ENCODE data around the gene TPSD1. TPM values are rescaled to one million over a fixed set of nuclear protein-coding genes. Genes with fewer than 3 reads are reported as not detected.
"Not testable (repeated sequence)": the region's sequence is repeated elsewhere in the genome, so short reads cannot be mapped to it uniquely, and the experiment has no call there.

The TPSD1 gene
- polyA plus RNA-seq, 1 donor: 0.49 TPM

DNA sequence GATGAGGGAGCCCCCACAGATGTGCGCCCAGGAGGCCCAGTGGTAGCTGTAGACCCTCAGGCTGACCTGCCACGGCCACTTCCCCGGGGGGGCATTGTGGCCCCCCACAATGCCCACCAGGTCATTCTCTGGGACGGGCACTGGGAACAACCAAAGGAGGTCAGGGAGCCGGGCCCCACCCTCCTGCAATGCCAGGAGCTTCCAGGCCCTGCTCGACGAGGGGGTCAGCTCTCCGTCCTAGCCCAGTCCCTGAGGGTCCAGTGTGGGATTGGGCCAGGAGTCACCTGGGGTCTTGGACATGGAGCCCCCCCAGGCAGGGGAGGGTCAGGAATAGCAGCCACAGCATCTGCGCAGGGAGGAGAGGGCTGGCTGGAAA, 7.0 kb downstream of the TPSD1 start:
- DNase-seq (ENCODE audit: low read depth): no peak

DNA sequence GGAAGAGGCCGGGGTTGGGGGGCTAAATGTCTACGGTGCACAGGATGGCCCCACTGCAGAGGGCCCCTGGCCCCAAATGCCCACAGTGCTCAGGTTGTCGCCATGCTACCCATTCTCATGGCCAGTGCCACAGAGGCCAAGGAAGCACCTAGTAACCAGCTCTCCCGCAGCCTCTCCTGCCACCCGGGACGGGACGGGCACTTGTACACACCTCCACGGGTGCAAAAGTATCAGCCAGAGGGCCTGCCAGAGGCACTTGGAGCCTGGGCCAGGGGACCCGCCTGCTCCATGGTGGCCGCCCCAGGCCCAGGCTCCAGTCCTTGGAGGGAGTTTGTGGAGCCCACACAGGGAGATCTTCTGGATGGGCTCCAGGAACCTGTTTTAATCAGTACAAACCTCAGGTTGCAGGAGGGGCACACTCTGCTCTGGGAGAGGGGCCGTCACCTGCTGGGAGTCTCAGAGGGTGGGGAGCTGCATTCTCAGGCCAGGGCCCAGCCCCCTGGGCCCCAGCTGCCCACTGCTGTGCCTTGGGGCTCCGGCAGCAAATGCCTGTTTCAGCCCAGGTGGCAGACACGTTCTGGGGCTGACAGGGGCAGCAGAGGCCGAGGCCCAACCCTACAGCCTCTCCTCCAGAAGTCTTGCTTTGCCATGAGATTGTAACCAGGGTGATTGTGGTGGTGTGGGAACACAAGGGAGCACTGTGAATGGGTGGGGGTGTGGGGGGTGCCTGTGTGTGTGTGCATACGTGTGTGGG, 7.9 kb downstream of the TPSD1 start:
- no peak for DNase-seq (ENCODE audit: low read depth)

DNA sequence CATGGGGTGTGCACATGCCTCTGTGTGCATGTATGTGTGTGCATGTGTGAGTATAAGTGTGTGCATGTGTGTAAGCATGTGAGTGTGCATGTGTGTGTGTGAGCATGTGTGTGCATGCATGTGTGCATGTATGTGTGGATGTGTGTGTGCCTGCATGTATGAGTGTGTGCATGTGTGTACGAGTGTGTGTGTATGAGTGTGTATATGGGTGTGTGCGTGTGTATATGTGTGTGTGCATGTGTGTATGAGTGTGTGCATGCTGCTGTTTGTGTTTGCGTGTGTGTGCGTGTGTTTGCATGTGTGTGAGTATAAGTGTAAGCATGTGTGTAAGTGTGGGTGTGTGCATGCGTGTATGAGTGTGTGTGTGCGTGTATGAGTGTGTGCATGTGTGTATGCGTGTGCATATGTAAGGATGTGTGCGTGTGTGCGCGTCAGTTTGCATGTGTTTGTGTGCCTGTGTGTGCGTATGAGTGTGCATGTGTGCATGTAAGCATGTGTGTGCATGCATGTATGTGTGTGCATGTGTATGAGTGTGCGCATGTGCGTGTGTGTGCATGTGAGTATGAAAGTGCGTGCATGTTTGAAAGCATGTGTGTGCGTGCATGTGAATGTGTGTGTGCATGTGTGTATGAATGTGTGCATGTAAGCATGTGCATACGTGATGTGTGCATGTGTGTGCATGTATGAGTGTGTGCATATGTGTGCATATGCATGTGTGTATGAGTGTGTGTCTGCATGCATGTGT, 8.6 kb downstream of the TPSD1 start:
- DNase-seq (ENCODE audit: low read depth): no peak

DNA sequence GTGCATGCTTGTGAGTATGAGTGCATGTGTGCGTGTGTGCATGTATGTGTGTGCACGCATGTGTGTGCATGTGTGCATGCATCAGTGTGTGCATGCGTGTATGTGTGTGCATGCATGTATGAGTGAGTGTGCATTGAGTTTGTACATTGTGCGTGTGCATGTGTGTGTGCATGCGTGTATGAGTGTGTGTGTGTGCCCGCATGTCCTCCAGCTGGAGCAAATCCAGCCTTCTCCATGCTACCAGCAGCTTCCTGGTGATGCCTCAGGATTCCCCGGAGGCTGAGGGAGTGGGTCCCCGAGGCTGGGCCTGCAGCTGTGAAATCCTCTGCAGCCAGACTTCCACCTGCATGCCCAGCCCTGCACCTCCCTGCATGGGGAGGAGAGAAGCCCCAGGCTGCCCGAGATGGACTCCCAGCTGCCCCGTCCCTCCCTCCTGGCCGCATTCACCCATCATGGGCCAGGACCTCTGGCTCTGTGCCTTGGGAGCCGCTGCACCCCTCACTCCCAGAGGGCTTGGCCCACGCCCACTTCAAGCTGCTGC, 9.3 kb downstream of the TPSD1 start:
- no peak for DNase-seq (ENCODE audit: low read depth)

DNA sequence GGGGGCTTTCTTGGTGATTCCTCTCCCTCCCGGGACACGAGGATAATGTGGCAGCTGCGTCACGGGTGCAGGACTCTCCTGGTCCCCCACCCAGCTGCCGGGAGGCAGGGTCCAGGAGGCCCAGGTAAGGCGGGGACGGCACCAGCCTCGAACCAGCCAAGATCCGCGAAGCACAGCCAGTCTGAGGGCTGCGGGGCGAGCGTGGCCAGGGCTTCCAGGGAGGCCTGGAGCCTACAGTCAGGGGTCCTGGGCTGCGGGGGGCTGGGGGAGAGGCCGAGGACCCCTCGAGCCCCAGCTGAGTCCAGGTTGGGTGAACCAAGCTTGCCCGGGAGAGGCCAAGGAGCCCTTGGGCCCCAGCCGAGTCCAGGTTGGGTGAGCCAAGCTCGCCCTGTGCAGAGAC, 10.0 kb downstream of the TPSD1 start:
- DNase-seq (ENCODE audit: low read depth): no peak

DNA sequence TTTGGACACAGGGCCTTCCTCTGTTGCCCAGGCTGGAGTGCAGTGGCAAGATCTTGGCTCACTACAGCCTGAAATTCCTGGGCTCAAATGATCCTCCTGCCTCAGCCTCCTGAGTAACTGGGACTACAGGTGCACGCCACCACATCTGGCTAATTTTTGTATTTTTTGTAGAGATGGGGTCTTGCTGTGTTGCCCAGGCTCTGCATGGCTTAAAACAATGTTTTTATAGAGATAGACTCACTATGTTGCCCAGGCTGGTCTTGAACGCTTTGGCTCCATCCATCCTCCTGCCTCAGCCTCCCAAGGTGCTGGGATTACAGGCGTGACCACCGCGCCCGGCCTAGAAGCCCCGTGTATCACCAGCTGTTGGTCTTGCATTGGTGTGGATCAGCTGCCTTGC, 13.5 kb downstream of the TPSD1 start:
- DNase-seq (ENCODE audit: low read depth): not testable (repeated sequence)

DNA sequence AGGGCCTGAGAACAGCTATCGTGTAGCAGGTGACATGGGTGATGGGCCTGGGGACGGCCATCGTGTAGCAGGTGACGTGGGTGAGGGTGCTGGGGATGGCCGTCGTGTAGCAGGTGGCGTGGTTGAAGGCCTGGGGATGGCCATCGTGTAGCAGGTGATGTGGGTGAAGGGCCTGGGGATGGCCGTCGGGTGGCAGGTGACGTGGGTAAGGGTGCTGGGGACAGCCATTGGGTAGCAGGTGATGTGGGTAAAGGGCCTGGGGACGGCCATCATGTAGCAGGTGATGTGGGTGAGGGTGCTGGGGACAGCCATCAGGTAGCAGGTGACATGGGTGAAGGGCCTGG, 15.5 kb downstream of the TPSD1 start:
- DNase-seq (ENCODE audit: low read depth): no peak

DNA sequence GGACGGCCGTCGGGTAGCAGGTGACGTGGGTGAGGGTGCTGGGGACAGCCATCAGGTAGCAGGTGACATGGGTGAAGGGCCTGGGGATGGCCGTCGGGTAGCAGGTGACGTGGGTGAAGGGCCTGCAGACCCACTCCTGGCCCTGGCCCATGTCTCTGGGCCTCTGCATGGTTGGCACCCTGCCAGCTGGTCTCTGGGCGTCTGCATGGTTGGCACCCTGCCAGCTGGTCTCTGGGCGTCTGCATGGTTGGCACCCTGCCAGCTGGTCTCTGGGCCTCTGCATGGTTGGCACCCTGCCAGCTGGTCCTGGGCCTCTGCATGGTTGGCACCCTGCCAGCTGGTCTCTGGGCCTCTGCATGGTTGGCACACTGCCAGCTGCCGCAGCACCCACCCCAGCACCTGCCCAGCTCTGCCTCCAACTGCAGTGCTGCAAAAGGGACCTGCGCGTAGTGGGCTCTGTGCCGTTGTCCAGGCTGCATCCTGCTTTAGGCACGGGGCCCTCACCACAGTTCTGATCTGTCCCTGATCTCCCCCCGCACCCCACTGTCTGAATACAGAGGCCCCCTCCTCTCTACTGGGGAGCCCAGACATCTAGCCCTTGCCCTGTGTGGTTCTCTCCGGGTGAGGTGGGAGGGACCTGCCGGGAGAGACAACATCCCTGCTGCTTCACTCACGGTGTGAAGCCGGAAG, 16.0 kb downstream of the TPSD1 start:
- DNase-seq (ENCODE audit: low read depth): not testable (repeated sequence)

DNA sequence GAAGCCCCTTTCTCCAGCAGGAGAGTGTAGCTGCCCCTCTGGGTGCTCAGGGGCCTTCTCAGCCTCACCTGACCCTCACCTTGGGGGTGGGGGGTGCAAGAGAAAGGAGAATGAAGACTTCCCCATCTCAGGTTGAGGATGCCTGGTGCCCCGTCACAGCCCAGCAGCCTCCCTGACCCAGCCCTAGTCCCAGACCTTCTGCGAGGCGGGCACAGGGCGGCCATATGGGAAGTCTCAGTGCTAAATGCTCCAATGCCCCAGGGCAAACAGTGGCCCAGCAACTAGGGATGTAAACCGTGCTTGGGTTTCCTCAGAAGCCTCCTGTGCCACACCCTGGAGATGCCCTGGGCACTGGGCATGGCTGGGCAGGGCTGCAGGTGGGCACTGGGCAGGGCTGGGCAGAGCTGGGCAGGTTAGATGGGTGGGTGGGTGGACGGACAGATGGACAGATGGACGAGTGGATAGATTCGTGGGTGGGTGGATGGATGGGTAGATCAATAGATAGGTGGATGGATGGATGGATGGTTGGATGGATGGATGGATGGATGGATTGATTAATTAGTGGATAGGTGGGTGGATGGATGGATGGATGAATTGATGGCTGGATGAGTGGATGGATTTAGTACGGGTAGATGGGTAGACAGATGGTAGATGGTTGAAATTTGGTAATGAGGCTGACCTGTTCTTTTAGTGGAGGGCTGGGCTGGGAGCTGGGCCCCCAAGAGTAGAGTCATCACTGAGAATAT, 16.8 kb downstream of the TPSD1 start:
- no peak for DNase-seq (ENCODE audit: low read depth)

DNA sequence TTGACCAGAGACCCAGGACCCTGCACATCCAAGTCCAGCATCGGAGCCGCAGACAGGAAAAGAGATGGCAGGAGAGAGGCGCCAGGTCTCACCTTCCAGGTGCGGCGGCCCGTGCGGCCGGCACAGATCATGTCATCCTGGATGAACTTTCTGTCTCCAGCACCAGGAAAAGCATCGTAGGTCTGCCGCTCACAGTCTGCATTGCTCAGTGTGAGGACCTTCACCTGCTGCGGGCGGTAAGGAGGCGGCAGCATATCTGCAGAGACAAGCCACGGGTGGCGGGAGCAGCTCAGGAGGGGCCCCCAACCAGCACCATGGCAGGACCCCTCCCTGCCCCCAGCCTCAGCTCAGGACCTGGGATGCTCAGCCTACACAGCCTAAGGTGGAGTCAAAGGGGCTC, 17.9 kb downstream of the TPSD1 start:
- DNase-seq (ENCODE audit: low read depth): no peak

DNA sequence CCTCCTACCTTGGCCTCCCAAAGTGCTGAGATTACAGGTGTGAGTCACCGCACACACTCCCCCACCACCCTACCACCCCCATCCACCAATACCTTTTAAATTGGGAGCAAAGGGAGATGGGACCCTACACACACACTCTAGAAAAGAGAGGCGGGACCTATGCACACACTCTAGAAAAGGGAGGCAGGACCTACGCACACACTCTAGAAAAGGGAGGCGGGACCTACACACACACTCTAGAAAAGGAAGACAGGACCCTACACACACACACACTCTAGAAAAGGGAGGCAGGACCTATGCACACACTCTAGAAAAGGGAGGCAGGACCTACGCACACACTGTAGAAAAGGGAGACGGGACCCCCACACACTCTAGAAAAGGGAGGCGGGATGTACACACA, 18.9 kb downstream of the TPSD1 start:
- no peak for DNase-seq (ENCODE audit: low read depth)

DNA sequence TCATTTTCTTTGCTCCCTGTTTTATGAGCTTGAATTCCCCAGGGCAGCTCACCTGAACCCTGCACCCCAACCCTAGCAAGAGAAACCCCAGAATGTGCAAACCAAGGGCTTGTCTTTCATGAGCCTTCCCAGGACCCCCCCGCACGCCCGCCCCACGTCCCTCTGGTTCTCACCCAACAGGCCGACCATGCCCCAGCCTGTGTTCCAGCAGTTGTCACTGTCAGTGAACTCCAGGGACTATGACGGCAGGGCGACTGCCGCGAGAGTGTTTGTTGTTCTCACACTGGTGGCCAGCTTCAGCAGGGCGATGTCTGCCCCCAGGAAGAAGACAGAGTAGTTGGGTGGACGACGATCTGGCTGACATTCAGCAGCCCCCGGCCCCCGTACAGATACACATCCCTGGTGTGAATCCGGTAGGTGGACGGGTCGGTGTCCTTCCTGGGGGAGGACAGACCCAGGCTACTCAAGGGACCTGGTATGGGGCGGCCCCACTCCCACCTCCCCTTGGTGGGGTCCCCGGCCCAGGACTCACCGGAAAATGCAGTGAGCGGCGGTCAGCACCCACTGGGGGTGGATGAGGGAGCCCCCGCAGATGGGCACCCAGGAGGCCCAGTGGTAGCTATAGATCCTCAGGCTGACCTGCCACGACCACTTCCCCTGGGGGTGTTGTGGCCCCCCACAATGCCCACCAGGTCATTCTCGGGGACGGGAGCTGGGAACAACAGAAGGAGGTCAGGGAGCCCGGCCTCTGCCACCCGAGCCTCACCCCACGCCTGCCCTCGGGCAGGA, 20.1 kb downstream of the TPSD1 start:
- DNase-seq (ENCODE audit: low read depth): no peak

DNA sequence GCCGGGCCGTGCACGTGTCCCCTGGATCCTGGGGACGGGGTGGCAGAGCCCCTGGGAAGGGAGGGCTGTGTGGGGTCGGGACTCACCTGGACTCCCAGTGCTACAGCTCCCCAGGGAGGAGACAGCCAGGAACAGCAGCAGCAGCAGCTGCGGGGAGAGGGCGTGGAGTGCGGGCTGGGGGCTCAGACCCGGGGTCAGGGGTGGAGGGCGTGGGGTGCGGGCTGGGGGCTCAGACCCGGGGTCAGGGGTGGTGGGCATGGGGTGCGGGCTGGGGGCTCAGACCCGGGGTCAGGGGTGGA, 20.7 kb downstream of the TPSD1 start:
- no peak for DNase-seq (ENCODE audit: low read depth)

DNA sequence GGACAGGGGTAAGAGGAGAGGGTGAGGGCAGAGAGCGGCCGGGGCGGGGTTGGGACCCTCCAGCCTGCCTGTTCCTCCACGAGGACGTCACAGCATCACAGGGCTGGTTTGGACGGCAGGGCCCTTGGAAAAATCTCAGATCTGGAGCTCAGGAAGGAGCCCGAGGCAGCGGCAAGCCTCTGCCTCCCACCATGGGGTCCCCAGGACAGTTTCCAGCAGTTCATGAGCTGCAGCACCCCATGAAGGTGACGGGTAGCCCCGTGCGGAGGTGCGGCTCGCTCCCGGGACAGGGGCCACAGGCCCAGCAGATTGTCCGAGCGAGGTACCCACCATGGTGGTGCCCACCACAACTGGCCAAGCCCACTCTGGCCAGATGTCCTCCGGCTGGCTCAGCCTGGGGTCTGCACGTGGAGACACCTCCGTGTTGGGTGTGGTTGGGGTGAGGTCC, 21.3 kb downstream of the TPSD1 start:
- no peak for DNase-seq (ENCODE audit: low read depth)

DNA sequence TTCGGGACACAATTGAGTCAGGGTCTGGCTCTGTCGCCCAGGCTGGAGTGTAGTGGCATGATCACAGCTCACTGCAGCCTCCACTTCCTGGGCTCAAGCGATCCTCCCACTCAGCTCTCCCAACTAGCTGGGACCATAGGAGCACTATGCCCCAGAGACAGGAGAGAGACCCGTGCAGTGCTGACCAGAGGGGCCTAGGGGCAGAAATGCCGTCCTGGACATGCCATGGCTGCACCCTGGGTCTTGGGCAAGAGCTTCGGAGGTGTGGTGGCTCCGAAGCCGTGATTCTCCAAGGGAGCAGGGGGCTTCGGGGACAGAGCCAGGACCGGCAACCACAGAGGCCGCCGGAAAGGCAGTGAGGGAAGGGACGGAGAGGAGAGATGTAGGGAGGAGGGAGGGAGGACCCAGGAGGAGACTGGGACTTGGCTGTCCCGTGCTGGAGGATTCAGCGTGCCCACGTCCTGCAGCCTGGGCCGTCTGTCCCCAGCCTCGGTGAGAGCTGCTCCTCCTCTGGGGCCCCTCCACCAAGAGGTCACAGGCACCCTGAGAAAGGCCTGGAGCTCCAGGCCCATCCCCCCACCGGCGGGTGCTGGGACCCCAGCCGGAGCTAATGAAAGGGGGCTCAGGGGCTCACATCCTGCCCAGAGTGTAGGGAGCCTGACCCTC, 21.9 kb downstream of the TPSD1 start:
- DNase-seq (ENCODE audit: low read depth): no peak

DNA sequence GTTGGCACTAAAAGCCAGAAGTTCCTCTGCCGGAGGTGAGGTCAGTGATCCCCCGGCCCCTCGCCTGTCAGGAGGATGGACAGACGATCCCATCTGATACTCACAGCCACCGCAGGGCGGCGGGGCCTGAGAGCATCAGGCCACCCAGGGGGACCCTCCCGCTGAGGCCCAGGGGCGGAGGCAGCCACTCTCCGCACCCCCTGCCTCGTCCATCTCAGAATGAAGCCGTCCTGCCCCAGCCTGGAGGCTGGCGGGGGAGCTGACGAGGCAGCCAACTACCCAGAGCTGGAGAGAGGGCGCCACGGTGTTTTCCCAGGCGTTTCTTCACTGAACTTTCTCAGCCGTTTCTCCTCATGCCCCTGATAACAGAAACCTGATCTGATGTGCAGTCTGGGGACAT, 22.6 kb downstream of the TPSD1 start:
- DNase-seq (ENCODE audit: low read depth): no peak

DNA sequence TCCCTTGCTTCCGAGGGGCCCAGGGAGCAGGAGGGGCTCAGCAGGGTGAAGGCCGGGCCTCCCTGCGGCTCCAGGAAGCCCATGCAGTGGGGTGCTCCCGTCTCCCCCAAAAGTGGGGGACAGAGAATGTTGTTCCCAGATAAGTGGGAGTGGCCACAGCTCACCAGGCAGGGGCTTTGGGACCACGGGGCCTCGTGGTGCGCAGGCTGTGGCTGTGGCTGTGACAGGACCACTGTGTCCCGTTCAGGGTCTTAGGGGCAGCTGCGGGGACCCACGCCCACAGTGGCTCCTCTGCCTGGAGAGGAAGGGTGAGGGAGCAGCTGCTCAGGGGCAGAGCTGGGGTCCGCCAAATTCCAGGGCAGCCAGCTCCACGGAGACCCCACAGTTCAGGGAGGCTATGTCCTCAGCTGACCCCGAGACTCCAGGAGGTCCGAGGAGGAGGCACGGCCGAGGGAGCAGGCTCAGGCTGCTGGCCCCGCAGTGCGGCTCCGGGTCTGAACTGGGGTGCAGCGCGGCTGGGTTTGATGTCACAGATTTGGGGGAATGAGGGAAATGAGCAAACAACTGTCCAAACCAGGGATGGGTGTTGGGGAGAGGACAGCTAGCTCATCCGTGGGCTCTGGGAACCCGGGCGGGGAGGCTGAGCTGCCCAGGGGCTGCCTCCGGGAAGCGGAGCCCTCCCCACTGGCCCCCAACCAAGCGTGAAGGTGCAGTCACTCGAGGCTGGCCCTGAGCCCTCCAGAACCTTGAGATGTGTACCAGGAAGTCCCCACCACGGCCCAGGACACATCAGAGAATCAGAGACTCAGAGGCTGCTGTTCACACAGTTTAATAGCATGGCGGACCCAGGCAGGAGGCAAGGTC, 23.4 kb downstream of the TPSD1 start:
- no peak for DNase-seq (ENCODE audit: low read depth)

DNA sequence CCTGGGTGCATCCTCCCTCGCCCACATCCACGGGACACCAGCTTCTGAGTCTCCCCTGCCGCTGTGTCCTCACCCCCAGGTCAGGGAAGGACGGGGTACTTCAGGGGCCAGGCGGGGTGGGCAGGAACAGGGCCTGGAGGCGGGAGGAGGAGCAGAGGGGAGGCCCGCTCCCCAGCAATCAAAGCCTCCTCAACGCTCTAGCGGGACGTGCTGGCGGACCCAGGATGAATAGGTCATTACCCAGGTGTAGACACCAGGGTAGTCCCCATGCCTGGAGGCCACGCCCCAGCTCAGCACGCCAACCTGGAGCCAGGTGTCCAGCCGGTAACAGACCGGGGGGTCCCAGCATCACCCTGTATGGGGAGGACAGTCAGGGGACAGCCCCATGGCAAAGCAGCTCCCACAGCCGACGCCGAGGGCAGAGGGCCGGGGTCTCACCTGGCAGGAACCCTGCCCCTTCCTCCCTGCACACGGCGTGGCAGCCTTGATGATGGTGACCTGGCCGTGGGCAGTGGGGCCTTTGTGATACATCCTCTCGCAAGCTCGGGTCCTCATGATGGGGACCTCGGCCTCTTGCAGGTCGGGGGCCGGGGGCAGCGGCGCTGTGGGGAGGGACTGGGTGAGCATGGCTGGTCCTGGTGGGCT, 24.2 kb downstream of the TPSD1 start:
- no peak for DNase-seq (ENCODE audit: low read depth)

DNA sequence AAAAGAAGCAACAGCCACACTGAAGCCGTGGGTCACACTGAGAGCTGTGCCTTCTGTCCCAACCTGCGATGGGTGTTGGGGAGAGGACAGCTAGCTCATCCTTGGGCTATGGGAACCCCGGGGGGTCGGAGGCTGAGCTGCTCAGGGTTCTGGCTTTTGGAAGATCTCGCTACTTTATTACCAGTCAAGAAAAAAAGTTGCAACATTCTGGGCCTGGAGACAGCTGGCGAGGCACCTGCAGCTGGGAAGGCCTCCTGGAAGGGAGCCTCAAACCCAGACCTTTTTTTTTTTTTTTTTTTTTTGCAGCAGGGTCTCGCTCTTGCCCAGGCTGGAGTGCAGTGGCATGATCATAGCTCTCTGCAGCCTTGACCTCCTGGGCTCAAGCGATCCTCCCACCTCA, 24.9 kb downstream of the TPSD1 start:
- no peak for DNase-seq (ENCODE audit: low read depth)

Data from forelimb muscle (tissue), 1 donor.